Trophoblast cell (in vitro differentiated cells and primary cell): ENCODE data around the gene SEMA3C.

Experiments
- DNase-seq, 2 donors: peaks; one replicate each; pipeline ENCODE4 v3.0.0-alpha.2; 2016
- H2AFZ ChIP-seq: 2 replicates; pipeline ENCODE4 v1.6.1; 2013; ENCODE audit warnings: low read length, moderate library complexity, mild to moderate bottlenecking; ENCODE audit not compliant: insufficient read depth, poor library complexity
- H2AK5ac ChIP-seq: 2 replicates; pipeline ENCODE4 v1.6.1; 2013; ENCODE audit warnings: mild to moderate bottlenecking, low read length
- H2BK120ac ChIP-seq: 2 replicates; pipeline ENCODE4 v1.6.1; 2013; ENCODE audit warnings: low read length, mild to moderate bottlenecking, moderate library complexity; ENCODE audit not compliant: insufficient read depth, poor library complexity
- H2BK12ac ChIP-seq: 2 replicates; pipeline ENCODE4 v1.6.1; 2013; ENCODE audit warnings: mild to moderate bottlenecking, low read length, moderate library complexity
- H2BK5ac ChIP-seq: 2 replicates; pipeline ENCODE4 v1.6.1; 2013; ENCODE audit warnings: low read length, low read depth, moderate library complexity, mild to moderate bottlenecking; ENCODE audit not compliant: poor library complexity
- H3K14ac ChIP-seq: 2 replicates; pipeline ENCODE4 v1.6.1; 2013; ENCODE audit warnings: mild to moderate bottlenecking, low read length
- H3K18ac ChIP-seq: 2 replicates; pipeline ENCODE4 v1.6.1; 2013; ENCODE audit warnings: mild to moderate bottlenecking, low read length
- H3K23ac ChIP-seq: 2 replicates; pipeline ENCODE4 v1.6.1; 2013; ENCODE audit warnings: low read length
- H3K27ac ChIP-seq: 2 replicates; pipeline ENCODE4 v1.5.1; 2013; ENCODE audit warnings: low read depth, mild to moderate bottlenecking, inconsistent platforms, low read length, moderate library complexity
- H3K27me3 ChIP-seq: 2 replicates; pipeline ENCODE4 v1.6.1; 2013; ENCODE audit warnings: inconsistent platforms, mild to moderate bottlenecking, low read length, moderate library complexity; ENCODE audit not compliant: insufficient read depth
- H3K36me3 ChIP-seq, 2 experiments: 1 replicate in 1 of 2; 2 replicates in 1 of 2; pipeline ENCODE4 v1.6.1; 2013; ENCODE audit warnings: low read length in 2 of 2, mild to moderate bottlenecking in 2 of 2, moderate library complexity in 1 of 2; ENCODE audit not compliant: insufficient read depth in 2 of 2, control insufficient read depth in 1 of 2
- H3K4ac ChIP-seq: 2 replicates; pipeline ENCODE4 v1.6.1; 2013; ENCODE audit warnings: low read depth, mild to moderate bottlenecking, low read length, moderate library complexity
- H3K4me1 ChIP-seq, 2 experiments: 1 replicate in 1 of 2; 2 replicates in 1 of 2; pipeline ENCODE4 v1.6.1; 2013; ENCODE audit warnings: low read length in 2 of 2, mild to moderate bottlenecking in 2 of 2, moderate library complexity in 1 of 2; ENCODE audit not compliant: insufficient read depth in 2 of 2, control insufficient read depth in 1 of 2
- H3K4me2 ChIP-seq: 2 replicates; pipeline ENCODE4 v1.6.1; 2013; ENCODE audit warnings: inconsistent platforms, mild to moderate bottlenecking, low read length, moderate library complexity
- H3K4me3 ChIP-seq: 2 replicates; pipeline ENCODE4 v1.5.1; 2013; ENCODE audit warnings: mild to moderate bottlenecking, low read depth, low read length, inconsistent platforms
- H3K79me1 ChIP-seq: one replicate; pipeline ENCODE4 v1.6.1; 2013; ENCODE audit warnings: low read length
- H3K79me2 ChIP-seq: 2 replicates; pipeline ENCODE4 v1.6.1; 2013; ENCODE audit warnings: low read length, mild to moderate bottlenecking; ENCODE audit not compliant: control insufficient read depth, insufficient read depth, poor library complexity
- H3K9ac ChIP-seq: 2 replicates; pipeline ENCODE4 v1.6.1; 2013; ENCODE audit warnings: mild to moderate bottlenecking, low read length
- H3K9me3 ChIP-seq: 2 replicates; pipeline ENCODE4 v1.6.1; 2013; ENCODE audit warnings: low read depth, mild to moderate bottlenecking, control low read depth, inconsistent platforms, low read length; ENCODE audit not compliant: insufficient read depth
- H4K12ac ChIP-seq: 2 replicates; pipeline ENCODE4 v1.6.1; 2013; ENCODE audit warnings: low read depth, mild to moderate bottlenecking, low read length, moderate library complexity
- H4K8ac ChIP-seq: 2 replicates; pipeline ENCODE4 v1.6.1; 2013; ENCODE audit warnings: low read depth, mild to moderate bottlenecking, low read length, moderate library complexity
- H4K91ac ChIP-seq: one replicate; pipeline ENCODE4 v1.6.1; 2013; ENCODE audit warnings: low read depth, mild to moderate bottlenecking, low read length, moderate library complexity
- WGBS: extraction: QIAGEN DNeasy Blood & Tissue Kit; methylation state at CpG from one replicate; pipeline ENCODE4 v1.1.7; 2013; ENCODE audit warnings: missing lambda C conversion rate; ENCODE audit not compliant: insufficient read length, insufficient coverage; ENCODE audit errors: extremely low coverage; 5-methylcytosine and 5-hydroxymethylcytosine counted together

SEMA3C gene

GRCh38 chr7:80725181-80725611, 193.7 kb downstream of the SEMA3C start:
- no peak overlapping the region for H3K27ac ChIP-seq
- peaks cover 7% of the 10 kb centered on the region for H3K79me1 ChIP-seq
- no peak overlapping the region for H4K8ac ChIP-seq
- no peak overlapping the region for H3K14ac ChIP-seq
- no peaks in the 10 kb centered on the region for H3K36me3 ChIP-seq
- H2BK5ac ChIP-seq: no peak overlapping the region
- H3K4me2 ChIP-seq: no peak overlapping the region
- no peak overlapping the region for H3K4ac ChIP-seq
- no peaks in the 10 kb centered on the region for H3K79me2 ChIP-seq
- H3K4me3 ChIP-seq: no peak overlapping the region
- no peak overlapping the region for H2BK12ac ChIP-seq
- no peak for DNase-seq
- no peak overlapping the region for H4K91ac ChIP-seq
- H3K9me3 ChIP-seq: no peaks in the 10 kb centered on the region
- H4K12ac ChIP-seq: no peak overlapping the region
- no CpG with 5 or more reads among the region's 4 CpGs for WGBS
- H2BK120ac ChIP-seq: no peak overlapping the region
- no peak overlapping the region for H2AK5ac ChIP-seq
- H3K4me1 ChIP-seq: peaks cover 2 to 14% of the 10 kb centered on the region in 2 experiments
- no peak overlapping the region for H3K18ac ChIP-seq
- no peak overlapping the region for H3K9ac ChIP-seq
- no peak overlapping the region for H2AFZ ChIP-seq
- no peak overlapping the region for H3K23ac ChIP-seq
- no peaks in the 10 kb centered on the region for H3K27me3 ChIP-seq

- H4K12ac ChIP-seq: no peak overlapping the region
- no peak overlapping the region for H3K9ac ChIP-seq
- H3K14ac ChIP-seq: no peak overlapping the region
- no peaks in the 10 kb centered on the region for H3K79me2 ChIP-seq
- H2AFZ ChIP-seq: no peak overlapping the region
- H3K9me3 ChIP-seq: no peaks in the 10 kb centered on the region
- H3K4ac ChIP-seq: no peak overlapping the region
- no peaks in the 10 kb centered on the region for H3K27me3 ChIP-seq
- no peaks in the 10 kb centered on the region for H3K36me3 ChIP-seq
- peaks cover 2 to 11% of the 10 kb centered on the region in 2 experiments for H3K4me1 ChIP-seq
- H2BK12ac ChIP-seq: peak overlapping the region; percentile 71
- H3K27ac ChIP-seq: peak overlapping the region; percentile 85
- H2AK5ac ChIP-seq: no peak overlapping the region
- H3K18ac ChIP-seq: peak overlapping the region; percentile 82
- H3K4me3 ChIP-seq: no peak overlapping the region
- peak overlapping the region; percentile 68 for H4K91ac ChIP-seq
- no peak overlapping the region for H3K4me2 ChIP-seq
- peak in 1 of 2 donors; percentile 26 for DNase-seq
- peak overlapping the region; percentile 89 for H2BK5ac ChIP-seq
- no peak overlapping the region for H3K23ac ChIP-seq
- WGBS: no CpG with 5 or more reads among the region's 4 CpGs
- peak overlapping the region; percentile 66 for H2BK120ac ChIP-seq
- peaks cover 7% of the 10 kb centered on the region for H3K79me1 ChIP-seq
- H4K8ac ChIP-seq: no peak overlapping the region
These were observed 194.5 kb downstream of the SEMA3C start for GRCh38 chr7:80724249-80724871.

- no peaks in the 10 kb centered on the region for H3K79me2 ChIP-seq
- H2AK5ac ChIP-seq: no peak overlapping the region
- no peak overlapping the region for H3K9ac ChIP-seq
- no peaks in the 10 kb centered on the region for H3K36me3 ChIP-seq
- no peak overlapping the region for H3K4me3 ChIP-seq
- peaks cover 7% of the 10 kb centered on the region for H3K79me1 ChIP-seq
- no peak overlapping the region for H2BK12ac ChIP-seq
- H4K8ac ChIP-seq: no peak overlapping the region
- H3K27me3 ChIP-seq: no peaks in the 10 kb centered on the region
- no peaks in the 10 kb centered on the region for H3K9me3 ChIP-seq
- no peak overlapping the region for H4K91ac ChIP-seq
- H4K12ac ChIP-seq: no peak overlapping the region
- no peak overlapping the region for H3K14ac ChIP-seq
- no CpG with 5 or more reads among the region's 3 CpGs for WGBS
- H3K4me1 ChIP-seq: peaks cover 2 to 11% of the 10 kb centered on the region in 2 experiments
- no peak overlapping the region for H2AFZ ChIP-seq
- H3K4me2 ChIP-seq: peak overlapping the region; percentile 31
- DNase-seq: peak; percentile 95 to 97
- no peak overlapping the region for H2BK120ac ChIP-seq
- H3K4ac ChIP-seq: no peak overlapping the region
- H3K23ac ChIP-seq: no peak overlapping the region
- peak overlapping the region; percentile 73 for H2BK5ac ChIP-seq
- peak overlapping the region; percentile 96 for H3K27ac ChIP-seq
- no peak overlapping the region for H3K18ac ChIP-seq
These were observed 196.1 kb downstream of the SEMA3C start for GRCh38 chr7:80722616-80723195.

GRCh38 chr7:80721883-80722615, 196.8 kb downstream of the SEMA3C start:
- Histone ChIP-seq H4K8ac (peak overlapping the region; percentile 30), H2BK12ac (no peak overlapping the region)
- no CpG with 5 or more reads among the region's 3 CpGs for WGBS

More at GRCh38 chr7:80721883-80722615, 196.8 kb downstream of the SEMA3C start:
- Histone ChIP-seq H3K4me2 (peak overlapping the region; percentile 31), H2AK5ac (no peak overlapping the region), H3K14ac (no peak overlapping the region), H3K27me3 (no peaks in the 10 kb centered on the region), H2BK5ac (peak overlapping the region; percentile 73), H3K9ac (no peak overlapping the region), H3K27ac (peak overlapping the region; percentile 96), H3K4me1 (peaks cover 2 to 11% of the 10 kb centered on the region in 2 experiments), H2AFZ (no peak overlapping the region), H3K36me3 (no peaks in the 10 kb centered on the region), H3K23ac (no peak overlapping the region), H3K4ac (no peak overlapping the region), H3K18ac (no peak overlapping the region), H4K91ac (peak overlapping the region; percentile 33), H3K4me3 (no peak overlapping the region), H4K12ac (no peak overlapping the region), H3K9me3 (no peaks in the 10 kb centered on the region), H3K79me1 (peaks cover 7% of the 10 kb centered on the region), H3K79me2 (no peaks in the 10 kb centered on the region), H2BK120ac (no peak overlapping the region)
- peak; percentile 59 to 78 for DNase-seq
